HL-60/S4 treated with retinoic acid at 250 ng/mL for 4 days and 3 days (cell line): ENCODE measurements around the gene BTBD2.

Experiments
- in situ Hi-C: fragments of 300-500 bp; cut with MboI; formaldehyde crosslinking; loops from 2 replicates; pipeline ENCODE4 v1.7.0; 2022; ENCODE audit warnings: low sequenced_read_pairs

Gene BTBD2

DNA sequence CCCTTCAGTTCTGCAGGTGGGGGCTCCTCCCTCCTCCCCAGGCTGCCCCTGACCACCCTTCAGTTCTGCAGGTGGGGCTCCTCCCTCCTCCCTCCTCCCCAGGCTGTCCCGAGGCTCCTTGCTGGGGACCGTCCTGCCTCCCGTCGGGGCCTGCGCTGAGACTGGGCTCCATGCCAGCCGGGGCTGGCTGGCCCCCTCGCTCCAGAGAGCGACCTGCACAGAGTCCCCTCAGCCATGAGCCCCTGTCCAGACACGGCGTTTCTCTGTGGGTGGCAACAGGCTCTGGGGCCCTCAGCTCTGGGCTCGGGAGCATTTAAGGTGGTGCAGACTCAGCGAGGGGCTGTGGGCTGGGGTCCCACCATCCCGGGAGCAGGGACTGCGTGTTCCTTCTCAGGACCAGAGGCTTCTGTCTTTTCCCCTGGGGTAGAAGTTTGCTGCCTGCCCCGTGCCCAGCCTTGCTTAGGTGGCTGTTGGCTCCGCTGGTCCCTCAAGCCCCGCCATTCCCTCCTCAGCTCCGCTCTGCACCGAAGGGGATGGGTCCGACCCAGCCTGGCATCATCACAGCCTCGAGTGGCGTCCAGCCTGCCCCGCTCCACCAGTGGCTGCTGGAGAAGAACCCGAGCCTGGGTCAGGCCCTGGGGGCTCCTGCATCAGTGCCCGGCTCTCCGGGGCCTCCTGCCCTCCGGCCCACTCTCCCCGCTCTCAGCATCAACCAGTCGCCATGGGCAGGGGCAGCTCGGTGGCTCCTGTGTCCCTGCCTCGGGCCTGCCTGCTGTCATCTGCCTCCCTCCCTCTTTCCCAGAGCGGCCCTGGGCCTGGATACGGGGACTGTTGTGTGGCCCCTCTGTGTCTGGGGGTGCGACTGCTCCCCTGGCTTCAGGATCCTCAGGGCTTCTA is 47.0 kb downstream of the BTBD2 start:
- in situ Hi-C loops: no loop called here

DNA sequence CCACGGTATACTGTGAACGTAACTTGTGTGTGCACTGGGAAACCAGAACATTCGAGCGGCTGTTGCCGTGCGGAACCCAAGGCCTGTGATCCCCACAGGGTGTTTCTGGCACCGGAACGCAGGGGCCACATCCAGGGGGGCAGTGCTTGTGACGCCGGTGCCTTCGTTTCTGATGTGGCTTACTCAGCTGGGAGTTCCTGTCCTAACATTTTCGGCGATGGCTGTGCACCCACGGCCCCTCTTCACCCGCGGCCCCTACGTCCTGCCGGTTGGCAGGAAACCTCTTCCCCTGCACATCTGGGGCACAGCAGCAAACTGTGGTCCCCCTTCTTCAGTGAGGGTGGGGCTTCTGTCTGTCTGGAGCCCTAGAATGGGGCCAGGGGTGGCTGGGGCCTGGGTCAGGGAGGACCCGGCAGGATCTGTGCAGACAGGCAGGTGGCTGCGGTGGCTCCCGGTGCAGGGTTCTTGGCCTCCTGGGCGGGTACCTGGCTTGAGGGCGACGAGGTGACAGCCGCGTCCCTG is 48.4 kb downstream of the BTBD2 start:
- in situ Hi-C loops: no loop called here

- in situ Hi-C loops: no loop called here
These were observed 52.8 kb downstream of the BTBD2 start for GRCh38 chr19:1962674-1963073.

GRCh38 chr19:1961000-1961883 is 54.3 kb downstream of the BTBD2 start:
- in situ Hi-C loops: no loop called here

DNA sequence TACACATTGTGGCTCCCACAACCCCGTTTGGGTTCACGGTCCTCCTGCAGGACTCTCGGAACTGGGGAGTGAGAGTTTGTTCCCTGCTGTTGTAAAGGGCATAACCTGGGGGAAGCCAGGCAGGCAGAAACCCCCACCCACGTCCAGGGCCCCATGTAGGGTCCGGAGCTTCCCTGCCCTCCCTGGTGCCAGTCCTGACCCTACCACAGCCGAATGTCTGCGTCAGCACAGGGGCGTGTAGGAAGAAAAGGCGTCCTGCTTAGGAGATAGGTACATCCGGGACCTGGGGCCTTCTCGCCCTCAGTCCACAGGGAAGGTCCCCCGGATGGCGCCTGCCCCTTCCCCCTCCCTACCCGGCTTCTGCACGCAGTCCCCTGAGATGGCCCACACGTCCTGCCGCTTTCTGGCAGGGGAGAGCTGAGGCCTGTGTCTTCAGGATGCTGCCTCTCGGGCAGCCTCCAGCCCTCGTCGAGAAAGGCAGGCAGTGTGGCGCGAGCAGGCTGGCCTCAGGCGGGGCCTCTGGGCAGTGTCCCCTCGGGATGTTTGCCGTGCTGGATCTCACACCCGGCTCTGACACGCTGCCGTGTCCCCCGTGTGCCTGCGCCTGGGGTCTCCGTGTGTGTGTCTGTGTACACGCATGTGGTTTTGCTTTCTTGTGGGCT is 55.5 kb downstream of the BTBD2 start:
- in situ Hi-C loops: no loop called here

DNA sequence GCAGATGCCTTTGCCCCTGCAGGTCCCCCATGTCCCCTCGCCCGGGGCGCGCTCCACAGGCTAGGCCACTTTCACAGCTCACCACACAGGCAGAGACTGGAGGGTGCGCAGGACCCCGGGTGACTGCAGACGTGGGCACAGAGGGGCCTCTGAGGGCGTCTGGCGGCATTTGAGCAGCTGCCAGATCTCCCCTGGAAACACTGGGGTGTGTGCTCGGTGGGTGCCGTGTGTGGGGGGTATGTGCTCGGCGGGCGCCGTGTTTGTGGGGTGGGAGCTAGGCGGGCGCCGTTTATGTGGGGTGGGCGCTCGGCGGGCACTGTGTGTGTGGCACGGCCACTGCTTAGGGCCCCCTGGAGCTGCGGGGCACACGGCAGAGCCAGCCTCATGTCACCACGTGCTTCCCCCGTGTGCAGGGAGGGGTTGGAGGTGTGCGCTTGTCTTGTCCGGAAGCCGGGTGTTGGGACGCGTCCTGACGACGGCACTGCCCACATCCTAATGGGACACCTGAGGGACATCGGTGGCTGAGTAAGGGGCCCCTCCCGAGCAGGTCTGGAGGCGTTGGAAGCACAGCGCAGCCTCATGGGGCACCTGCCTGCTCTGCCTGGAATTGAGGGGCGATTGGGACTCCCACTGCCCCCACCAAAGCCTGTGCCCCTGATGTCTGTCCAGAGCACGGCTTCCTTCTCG is 57.8 kb downstream of the BTBD2 start:
- in situ Hi-C loops: no loop called here

- in situ Hi-C loops: no loop called here
These were observed 58.5 kb downstream of the BTBD2 start for GRCh38 chr19:1956868-1957492.

DNA sequence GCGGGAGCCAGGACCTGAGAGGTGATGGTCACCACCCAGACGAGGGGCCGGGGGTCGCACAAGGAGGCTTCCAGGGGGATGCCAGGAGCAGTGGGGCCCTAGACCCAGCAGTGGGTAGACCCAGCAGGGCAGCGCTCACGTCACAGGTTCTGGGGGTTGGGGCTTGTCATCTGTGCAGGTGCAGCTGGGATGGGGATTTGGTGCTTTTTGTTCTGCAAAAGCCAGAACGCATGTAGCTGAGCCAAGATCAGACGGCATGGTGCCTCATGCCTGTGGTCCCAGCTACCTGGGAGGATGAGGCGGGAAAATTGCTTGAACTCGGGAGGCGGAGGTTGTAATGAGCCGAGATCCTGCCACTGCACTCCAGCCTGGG is 59.4 kb downstream of the BTBD2 start:
- in situ Hi-C loops: no loop called here

GRCh38 chr19:1955171-1956121 is 60.1 kb downstream of the BTBD2 start:
- in situ Hi-C loops: no loop called here

DNA sequence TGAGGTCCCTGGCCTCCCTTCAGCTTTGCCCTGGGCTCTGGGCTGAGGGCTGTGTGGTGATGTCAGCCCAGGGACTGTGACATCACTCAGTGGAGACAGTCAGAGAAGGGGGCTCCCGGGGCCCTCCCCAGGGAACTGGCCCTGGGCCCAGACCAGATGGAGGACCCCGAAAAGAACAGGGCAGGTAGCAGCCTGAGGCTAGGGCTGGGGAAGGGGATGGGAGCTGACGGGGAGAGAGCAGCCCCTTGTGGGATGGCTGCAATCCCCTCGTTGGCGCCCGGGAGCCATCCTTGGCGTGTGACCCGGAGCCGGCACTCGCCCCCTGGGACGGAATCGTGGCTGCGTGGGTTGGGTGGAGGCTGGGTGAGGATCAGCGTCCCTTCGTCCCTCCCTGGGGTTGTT is 61.0 kb downstream of the BTBD2 start:
- in situ Hi-C loops: no loop called here

- in situ Hi-C loops: no loop called here
These were observed 61.9 kb downstream of the BTBD2 start for GRCh38 chr19:1953441-1954094.

- in situ Hi-C loops: no loop called here
These were observed 62.5 kb downstream of the BTBD2 start for GRCh38 chr19:1953037-1953436.

- in situ Hi-C loops: no loop called here
These were observed 62.9 kb downstream of the BTBD2 start for GRCh38 chr19:1952635-1953034.

GRCh38 chr19:1950640-1951039 is 64.9 kb downstream of the BTBD2 start:
- in situ Hi-C loops: no loop called here

DNA sequence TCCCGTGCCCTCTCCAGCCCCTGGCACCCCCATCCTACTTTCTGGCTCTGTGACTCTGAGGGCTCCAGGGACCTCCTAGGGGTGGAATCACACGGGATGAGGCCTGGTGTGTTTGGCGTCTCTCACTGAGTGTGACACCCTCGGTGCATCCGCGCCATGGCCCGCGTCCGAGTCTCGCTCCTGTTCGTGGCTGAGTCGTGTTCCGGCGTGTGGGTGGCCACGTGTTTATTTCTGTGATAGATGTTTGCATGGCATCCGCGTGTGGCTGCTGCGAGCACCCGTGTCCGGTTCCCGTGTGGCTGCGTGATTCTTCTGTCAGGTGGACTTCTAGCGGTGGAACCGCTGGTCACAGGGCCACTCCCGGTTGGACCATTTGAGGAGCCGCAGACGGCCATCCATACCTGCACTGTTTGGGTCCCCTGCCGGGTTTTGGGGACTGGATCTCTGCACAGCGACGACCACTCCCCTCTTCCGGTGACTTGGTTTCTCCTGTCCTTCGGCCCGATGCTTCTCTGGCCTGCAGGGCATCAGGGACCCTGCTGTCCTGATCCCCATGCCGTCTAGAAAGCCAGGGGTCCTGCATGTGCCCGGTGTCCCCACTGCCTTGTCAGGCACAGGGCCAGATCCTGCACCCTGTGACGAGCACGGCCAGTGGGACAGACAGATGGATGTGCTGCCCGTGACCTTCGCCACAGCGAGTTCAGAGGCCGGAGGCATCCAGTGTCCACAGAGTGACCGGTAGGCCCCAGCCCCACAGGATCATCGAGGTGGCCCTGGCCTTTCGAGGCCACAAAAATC is 66.0 kb downstream of the BTBD2 start:
- in situ Hi-C loops: no loop called here

DNA sequence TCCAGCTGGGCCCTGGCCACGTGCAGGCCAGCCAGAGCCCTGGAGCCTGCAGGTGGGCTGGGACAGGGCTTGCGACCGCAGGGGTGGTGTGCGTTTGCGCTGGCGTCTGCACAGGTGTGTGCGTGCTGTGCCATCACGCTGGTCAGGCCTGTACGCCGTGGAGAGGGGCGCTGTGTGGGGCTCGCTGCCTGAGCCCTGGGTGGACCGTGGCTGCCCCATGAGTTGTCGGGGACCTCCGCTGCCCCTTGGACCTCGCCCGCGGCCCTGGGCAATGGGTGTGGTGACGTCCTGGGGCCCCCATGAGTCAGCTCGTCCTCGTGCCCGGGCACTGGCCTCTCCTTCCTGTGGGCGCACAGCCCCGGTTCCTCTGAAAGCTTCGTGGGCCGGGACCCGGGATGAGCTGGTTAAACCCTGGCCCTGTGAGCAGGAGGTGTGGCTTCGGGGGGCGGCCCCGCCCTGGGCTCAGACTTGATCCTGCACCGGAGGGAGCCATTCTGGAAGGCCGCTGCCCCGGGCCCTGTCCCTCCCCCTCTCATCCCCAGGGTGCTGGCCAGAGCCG is 67.8 kb downstream of the BTBD2 start:
- in situ Hi-C loops: no loop called here

DNA sequence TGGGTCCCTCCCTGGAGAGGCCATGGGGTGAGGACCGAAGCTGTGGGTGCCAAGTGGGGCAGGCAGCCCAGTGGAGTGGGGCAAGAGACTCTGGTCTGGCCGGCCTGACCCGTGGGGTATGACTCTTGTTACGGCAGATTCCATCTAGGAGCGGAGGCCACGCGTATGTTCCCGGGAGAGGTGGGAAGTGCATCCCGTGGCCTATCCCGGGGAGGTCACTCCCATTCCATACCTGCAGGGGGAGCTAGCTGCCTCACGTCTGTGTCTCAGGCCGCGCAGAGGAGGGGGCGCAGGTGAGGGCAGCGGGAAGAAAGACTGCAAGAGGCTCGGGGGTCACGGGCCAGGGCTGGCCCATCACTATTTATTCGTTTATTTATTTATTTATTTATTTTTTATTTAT is 69.6 kb downstream of the BTBD2 start:
- in situ Hi-C loops: no loop called here
